Measurements from ENCODE around the gene PRRX2. TPM values are rescaled to one million over a fixed set of nuclear protein-coding genes. Genes with fewer than 3 reads are reported as not detected.

The PRRX2 gene
- polyA plus RNA-seq, 3 donors: 0.92 to 13.4 (median 9.3) TPM

DNA sequence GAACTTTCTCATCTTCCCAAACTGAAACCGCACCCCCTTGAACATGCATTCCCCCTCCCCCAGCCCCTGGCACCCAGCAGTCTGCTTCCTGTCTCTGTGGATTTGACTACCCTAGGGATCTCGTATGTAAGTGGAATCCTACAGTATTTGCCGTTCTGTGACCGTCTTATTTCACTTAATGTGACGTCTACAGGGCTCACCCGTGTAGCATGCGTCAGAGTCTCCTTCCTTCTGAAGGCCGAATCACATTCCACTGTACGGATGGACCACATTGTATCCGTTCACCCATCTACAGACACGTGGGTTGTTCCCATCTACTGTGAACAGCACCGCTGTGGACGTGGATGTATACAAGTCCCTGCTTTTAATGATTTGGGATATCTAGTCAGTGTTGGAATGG is 4.5 kb downstream of the PRRX2 start:
- H3K27ac ChIP-seq (ENCODE audit: low read depth, low read length): no peak overlapping the region
- 79 to 88% (median 87%) methylated on average over 13 of the region's 13 CpGs for WGBS, 3 donors

DNA sequence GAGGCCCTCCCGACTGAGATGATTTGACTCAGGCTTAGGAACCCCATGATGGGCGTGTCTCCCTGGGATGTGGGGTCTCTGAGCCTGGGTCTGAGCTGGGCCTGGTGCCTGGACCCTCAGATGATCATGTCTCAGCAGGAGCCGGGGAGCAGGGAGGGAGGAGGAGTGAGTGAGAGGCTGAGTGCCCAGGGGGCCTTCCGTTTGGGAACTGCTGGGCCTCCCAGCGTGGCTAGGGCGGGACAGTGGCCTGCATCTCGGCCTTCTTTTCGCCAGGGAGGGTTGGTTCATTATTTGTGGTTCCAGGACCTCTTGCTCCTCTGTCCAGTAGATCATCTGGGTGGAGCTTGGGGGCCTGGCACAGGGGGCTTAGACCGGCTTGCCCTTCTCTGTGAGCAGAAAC is 5.6 kb downstream of the PRRX2 start:
- H3K27ac ChIP-seq (ENCODE audit: low read depth, low read length): no peak overlapping the region
- 76 to 85% (median 78%) methylated on average over 9 of the region's 9 CpGs for WGBS, 3 donors

DNA sequence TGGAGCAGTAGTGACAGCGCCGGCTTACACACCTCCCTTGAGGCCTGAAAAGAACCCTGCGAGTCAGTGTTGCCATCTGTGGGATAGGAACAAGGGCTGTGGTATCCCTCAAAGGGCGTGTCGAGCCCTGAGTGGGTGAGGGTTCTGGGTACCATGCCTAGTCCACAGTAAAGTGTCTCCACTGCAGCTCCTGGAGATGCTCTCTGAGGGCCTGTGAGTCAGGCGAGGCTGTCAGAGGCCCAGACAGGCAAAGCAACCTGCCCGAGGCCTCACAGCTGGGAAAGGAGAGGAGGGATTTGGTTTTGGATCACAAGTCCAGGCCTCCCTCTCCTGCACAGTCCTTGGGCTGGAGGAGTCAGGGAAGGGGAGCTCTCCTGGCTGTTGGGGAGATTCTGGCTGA is 6.1 kb downstream of the PRRX2 start:
- H3K27ac ChIP-seq (ENCODE audit: low read depth, low read length): no peak overlapping the region
- 72 to 79% (median 72%) methylated on average over 7 of the region's 7 CpGs for WGBS, 3 donors

DNA sequence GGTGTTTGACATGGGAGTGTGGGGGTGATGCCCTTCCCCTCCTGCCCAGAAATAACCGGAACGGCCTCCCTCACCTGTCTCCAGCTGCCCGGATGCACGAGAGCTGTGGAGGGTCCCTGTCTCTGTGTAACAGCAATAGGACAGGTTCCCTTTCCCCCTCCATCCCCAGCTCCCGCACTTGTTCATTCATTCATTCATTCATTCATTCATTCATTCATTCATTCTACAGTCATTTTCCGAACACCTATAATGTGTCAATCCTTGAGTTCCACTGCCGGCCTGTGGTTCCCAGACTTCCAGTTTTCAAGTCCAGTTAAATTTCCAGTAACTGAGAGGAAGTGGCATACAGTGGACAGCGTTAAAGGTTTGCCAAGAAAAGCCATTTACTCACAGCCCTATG is 7.3 kb downstream of the PRRX2 start:
- no peak overlapping the region for H3K27ac ChIP-seq (ENCODE audit: low read depth, low read length)
- WGBS, 3 donors: 80 to 86% (median 81%) methylated on average over 8 of the region's 8 CpGs

DNA sequence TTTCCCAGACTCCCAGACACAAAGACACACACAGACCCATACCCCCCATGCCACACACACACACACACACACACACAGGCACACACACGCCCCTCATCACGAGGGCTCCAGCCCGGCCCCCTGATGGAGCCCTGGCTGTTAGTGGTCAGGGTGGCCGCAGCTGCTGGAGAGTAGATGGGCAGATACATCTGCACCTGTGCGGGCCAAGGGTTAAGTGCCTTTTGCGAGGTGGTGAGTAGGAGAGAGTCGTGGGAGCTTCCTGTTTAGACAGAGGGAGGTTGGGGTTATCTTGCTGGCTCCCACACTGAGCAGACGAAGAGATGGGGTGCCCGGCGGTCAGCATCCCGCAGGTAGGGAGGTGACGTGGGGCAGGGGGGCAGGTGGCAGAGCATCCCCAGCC is 8.2 kb downstream of the PRRX2 start:
- H3K27ac ChIP-seq (ENCODE audit: low read depth, low read length): no peak overlapping the region
- 54 to 71% (median 66%) methylated on average over 12 of the region's 12 CpGs for WGBS, 3 donors

DNA sequence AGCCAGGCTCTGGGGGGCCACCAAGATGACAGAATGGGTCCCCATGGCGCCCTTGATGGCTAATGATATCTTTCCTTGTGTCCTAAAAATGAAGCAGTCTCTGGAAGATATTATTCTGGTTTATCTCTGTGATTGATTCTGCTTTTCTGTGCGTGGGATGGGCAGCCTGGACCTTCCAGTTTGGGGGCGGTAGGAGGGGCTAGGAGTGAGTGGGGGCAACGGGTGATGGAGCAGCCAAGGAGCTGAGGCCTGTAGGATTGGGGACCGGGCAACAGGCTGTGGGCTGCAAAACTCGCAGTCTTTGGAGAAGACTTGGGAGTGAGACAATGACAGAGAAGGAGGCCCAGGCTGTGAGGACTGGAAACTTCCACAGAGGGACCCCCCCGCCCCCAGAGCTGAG is 8.8 kb downstream of the PRRX2 start:
- no peak overlapping the region for H3K27ac ChIP-seq (ENCODE audit: low read depth, low read length)
- WGBS, 3 donors: 53 to 76% (median 74%) methylated on average over 7 of the region's 7 CpGs

DNA sequence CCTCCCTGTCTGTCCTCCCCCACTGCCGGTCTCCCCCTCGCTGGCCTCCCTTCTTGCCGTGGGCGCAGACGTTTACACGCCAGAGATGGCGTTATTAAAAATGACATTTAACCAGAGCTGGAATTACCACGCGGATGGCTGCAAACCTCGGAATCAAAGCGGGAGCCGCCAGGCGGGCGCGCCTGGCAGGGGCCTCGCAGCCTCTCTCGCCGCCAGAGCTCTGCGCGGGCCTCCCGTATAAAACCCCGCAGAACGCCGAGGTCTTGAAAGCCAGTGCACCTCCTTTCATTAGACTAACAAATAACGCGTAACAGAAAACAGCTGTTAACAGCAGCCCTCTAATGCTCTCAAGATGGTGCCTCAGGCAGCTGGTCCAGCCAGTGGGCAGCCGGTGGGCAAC is 10.2 kb downstream of the PRRX2 start:
- 58 to 67% (median 60%) methylated on average over 27 of the region's 27 CpGs for WGBS, 3 donors
- no peak overlapping the region for H3K27ac ChIP-seq (ENCODE audit: low read depth, low read length)

DNA sequence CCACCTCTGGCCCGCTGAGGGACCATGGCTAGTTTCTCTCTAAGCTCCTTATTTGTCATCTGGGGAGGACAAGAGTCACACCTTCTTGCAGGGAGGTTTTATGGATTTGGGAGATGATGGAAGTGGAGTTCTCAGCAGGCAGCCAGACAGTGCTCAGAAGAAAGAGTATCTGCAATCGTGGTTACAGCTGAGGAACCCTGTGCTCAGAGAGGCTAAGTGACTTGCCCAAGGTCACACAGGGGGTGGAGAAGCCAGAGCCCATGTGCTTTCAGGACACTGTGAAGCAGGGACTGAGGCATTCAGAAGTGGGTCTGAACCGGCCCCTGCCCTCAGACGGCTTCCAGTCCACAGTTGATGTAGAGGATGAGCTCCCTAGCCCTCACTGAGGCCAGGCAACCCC is 10.8 kb downstream of the PRRX2 start:
- H3K27ac ChIP-seq (ENCODE audit: low read depth, low read length): no peak overlapping the region
- 56 to 81% (median 75%) methylated on average over 4 of the region's 4 CpGs for WGBS, 3 donors

DNA sequence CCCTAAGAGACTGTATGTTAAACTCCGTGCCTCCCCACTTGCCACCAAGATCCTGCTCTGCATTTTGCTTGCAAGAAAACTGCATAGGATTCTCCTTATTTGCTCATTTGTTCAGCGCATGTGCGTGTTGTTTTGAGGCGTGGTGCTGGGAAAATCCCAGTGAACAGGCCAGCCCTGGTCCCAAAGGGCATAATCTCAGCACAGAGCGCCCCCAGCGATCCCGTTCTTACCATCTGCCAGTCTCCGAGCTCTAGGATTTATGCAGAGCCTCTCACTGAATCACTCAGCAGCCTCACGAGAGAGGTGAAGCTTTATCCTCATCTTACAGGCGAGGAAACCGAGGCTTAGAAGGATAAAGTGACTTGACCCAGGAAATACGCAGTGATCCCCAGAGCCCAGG is 11.5 kb downstream of the PRRX2 start:
- no peak overlapping the region for H3K27ac ChIP-seq (ENCODE audit: low read depth, low read length)
- WGBS, 3 donors: 57 to 68% (median 61%) methylated on average over 12 of the region's 12 CpGs

DNA sequence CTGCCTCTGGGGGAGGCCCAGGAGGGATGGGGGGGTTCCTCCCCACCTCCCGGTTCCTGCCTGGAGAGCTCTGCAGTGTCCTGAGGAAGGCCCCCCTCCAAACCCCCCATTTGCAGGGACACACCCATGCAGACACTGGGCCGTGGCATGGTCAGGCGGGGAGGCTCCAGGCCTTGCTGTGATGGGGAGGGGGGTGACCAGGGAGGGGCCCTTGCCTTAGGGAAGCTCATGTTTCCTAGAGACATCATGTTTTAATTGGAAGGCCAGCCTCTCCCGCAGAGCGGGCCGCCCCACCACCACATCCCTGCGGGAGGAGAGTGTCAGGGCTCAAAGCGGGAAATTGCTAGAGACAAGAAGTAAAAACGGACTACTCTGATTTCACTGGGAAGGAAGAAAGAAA is 12.0 kb downstream of the PRRX2 start:
- no peak overlapping the region for H3K27ac ChIP-seq (ENCODE audit: low read depth, low read length)
- WGBS, 3 donors: 35 to 48% (median 38%) methylated on average over 9 of the region's 9 CpGs

DNA sequence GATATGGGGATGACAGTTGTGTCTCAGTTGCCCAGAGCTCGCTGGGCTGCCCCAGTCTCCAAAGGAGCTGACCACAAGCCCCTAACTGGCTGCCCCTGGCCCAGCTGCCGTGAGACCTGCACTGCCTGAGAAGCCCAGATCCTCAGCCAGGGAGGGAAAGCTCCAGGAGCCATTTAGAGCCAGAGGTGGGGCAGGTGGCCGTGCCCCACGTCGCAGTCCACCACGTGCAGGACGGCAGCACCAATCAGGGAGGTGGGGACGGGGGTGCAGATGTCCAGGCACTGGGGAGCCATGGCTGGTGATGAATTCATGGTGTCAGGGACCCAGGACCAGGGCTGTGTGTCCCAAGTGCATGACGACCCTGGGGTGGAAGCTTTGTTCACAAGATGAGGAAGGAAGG is 13.4 kb downstream of the PRRX2 start:
- WGBS, 3 donors: 53 to 85% (median 81%) methylated on average over 9 of the region's 9 CpGs

DNA sequence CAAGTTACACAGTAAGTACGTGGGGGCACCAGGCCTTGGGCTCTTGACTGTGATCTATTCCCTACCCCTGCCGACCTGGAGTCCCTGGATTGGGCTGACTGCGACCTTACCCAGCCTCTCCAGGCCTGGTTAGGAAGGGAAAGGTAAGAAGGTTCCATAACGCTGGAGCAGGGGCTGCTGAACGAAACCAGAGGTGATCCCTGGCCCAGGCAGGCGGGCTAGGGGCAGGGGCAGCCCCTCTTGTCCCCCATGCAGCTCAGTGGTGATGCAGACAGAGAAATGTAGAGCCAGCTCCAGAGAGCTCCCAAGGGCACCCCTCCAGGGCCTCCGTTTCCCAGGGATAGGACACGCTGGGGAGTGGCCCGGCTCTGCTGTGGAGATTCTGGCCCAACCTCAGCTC is 14.1 kb downstream of the PRRX2 start:
- 54 to 82% (median 74%) methylated on average over 9 of the region's 9 CpGs for WGBS, 3 donors
- no peak overlapping the region for H3K27ac ChIP-seq (ENCODE audit: low read depth, low read length)

More for the DNA sequence above, 13.4 kb downstream of the PRRX2 start:
- no peak overlapping the region for H3K27ac ChIP-seq (ENCODE audit: low read depth, low read length)

DNA sequence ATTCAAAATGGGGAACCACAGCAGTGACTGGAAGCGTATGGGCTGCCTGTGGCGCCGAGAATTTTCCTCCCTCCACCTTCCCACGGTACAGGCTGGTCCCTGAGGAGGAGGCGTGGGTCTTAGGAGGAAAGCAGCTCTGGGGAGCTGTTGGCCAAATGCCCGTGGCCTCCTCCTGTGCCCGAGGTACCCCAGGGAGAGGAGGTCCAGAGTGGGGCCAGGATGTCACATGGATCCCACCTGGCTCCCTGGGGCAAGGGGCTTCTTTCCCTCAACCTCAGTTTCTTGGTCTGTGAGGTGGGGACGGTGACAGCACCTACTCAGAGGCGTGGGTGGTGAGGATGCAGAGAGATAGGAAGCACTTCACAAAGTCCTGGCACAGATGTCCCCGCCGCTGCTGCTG is 16.5 kb downstream of the PRRX2 start:
- WGBS, 3 donors: 54 to 73% (median 72%) methylated on average over 10 to 11 of the region's 11 CpGs
- no peak overlapping the region for H3K27ac ChIP-seq (ENCODE audit: low read depth, low read length)

DNA sequence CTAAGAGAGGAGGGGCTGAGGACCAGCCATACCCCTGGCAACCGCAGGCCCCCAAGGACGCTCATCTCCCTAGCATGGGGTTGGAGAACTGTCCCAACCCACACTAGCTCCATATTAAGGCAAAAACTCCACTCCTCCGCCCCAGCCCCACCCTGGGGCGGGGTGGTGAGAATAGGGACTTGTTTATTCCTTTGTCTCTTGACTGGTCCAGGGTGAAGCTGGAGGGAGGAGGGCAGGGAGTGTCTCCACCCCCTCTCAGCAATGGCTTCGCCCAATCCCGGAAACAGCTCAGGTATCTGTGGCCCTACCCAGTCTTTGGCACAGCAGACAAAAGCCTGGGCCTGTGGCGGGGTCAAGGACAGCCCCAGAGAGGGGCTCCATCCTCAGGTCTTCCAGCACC is 16.9 kb downstream of the PRRX2 start:
- 75 to 94% (median 87%) methylated on average over 7 of the region's 7 CpGs for WGBS, 3 donors
- H3K27ac ChIP-seq (ENCODE audit: low read depth, low read length): no peak overlapping the region

DNA sequence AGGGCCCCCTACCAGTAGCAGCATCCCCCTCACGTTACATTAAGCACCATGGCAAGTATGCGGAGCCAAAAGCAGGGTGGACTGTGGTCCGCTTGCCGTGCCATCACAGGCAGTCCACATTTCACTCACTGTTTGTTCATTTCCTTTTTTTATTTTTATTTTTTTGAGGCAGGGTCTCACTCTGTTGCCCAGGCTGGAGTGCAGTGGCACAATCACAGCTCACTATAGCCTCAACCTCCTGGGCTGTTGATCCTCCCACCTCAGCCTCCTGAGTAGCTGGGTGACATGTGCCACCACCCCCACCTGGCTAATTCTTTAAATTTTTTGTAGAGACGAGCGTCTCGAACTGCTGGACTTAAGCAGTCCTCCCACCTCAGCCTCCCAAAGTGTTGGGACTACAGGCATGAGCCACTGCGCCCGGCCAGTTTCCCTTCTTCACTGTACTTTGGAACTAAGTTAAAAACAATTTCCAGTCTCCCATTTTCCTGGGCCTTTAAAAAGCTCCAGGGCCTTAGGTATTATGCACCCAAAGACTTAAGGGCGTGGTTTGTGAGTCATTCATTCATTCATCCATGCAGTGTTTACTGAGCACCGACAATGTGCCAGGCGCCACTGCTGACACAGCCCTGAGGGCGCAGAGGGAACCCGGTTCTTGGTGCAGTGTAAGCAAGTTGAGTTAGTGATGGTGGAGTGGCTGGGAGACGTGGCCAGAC is 19.9 kb downstream of the PRRX2 start:
- WGBS, 3 donors: 81 to 89% (median 81%) methylated on average over 15 of the region's 15 CpGs

DNA sequence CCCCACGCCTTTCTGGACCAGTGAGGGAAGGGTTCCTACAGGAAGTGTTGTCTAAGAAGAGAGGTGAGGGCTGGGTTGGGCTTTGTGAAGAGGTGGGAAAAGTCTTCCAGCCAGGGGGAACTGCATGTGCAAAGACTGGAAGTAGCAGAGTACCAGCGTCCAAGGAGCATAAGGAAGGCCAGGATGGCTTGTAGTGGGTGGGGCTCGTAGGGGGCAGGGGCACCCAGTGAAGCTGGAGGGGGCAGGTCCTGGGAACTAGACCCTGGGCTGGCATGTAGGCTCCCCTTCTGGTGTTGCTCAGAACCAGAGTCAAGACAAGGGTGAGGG is 20.4 kb downstream of the PRRX2 start:
- 72 to 83% (median 77%) methylated on average over 3 of the region's 3 CpGs for WGBS, 3 donors
- H3K27ac ChIP-seq (ENCODE audit: low read depth, low read length): no peak overlapping the region

More for the DNA sequence above, 19.9 kb downstream of the PRRX2 start:
- H3K27ac ChIP-seq (ENCODE audit: low read depth, low read length): no peak overlapping the region

DNA sequence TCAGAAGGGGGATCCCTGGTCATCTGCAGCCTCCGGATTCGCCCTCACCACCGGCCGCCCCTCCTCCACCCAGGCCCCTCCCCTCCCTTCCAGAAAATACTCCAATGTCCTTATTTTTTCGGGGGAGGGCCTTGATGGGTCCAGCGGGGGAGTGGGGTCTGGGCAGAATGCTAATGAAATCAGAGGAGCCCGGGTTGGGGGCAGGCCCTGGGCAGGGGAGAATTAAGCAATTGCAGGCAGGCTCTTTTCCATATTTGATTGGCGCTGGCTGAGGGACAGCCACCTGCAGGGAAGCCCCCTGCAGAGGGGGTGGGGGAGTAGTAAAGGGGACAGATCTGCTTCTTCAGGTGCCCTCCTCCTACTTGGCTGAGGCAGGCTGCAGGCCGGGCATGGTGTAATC is 21.3 kb downstream of the PRRX2 start:
- WGBS, 3 donors: 50 to 70% (median 67%) methylated on average over 9 of the region's 9 CpGs

DNA sequence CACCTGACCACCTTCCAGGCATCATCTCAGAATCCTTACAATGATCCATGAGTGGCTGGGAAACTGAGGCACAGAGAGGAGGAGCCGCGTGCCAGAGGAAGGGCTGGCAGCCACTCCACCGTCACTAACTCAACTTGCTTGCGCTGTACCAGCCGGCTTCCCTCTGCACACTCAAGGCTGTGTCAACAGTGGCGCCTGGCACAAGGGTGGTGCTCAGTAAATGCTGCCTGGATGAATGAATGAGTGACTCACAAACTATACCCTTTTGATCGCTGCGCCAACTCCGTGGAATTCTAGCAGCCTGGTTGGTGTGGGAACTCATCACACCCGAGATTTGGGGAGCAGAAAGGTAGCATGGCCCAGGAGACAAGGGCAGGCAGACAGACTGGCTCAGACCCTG is 21.9 kb downstream of the PRRX2 start:
- 77 to 87% (median 86%) methylated on average over 10 of the region's 10 CpGs for WGBS, 3 donors
- no peak overlapping the region for H3K27ac ChIP-seq (ENCODE audit: low read depth, low read length)

More for the DNA sequence above, 21.3 kb downstream of the PRRX2 start:
- no peak overlapping the region for H3K27ac ChIP-seq (ENCODE audit: low read depth, low read length)

DNA sequence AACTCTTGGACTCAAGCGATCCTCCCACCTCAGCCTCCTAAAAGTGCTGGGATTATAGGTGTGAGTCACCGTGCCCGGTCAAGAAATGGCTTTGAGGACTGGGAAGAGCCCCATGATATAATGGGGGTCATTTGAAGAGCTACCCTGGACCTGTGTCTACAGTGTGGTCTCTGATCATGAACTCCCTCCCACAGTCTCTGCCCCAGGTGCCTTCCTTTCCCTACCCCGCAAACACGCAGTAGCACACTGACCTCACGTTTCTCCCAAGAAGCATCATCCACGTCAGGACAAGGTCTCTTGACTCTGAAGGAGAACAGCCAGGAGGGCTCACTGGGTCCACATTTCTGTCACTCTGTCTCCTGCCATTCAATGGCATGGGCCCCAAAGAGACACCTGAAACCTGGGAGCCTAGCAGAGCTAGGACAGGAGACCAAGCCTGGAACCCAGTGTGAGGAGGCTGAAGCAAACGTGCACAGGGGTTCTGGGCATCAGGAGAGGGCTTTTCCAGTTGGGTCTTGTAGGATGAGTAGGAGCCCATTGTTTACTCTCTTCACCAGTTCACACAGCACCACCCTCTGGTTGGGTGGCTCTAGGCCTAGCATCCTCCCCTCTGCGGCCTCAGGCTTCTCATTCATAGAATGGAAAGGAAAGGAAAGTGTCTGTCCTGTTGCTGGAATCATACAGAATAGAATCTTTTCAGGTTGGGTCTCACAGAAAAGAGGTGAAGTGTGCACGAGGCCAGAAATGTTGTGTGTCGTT is 23.0 kb downstream of the PRRX2 start:
- WGBS, 3 donors: 78 to 90% (median 88%) methylated on average over 11 of the region's 11 CpGs

DNA sequence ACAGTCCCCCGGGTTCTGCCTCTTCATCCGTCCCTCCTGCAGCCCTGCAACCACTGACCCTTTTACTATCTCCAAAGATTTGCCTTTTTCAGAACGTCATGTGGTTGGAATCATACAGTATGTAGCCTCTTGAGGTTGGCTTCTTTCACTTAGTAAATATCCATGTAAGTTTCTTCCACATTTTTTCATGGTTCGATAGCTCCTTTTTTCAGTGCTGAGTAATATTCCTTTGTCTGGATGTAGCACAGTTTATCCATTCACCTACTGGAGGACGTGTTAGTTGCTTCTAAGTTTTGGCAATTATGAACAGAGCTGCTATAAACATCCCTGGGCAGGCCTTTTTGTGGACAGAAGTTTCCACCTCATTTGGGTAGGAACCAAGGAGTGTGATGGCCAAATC is 27.1 kb downstream of the PRRX2 start:
- 69 to 90% (median 90%) methylated on average over 5 of the region's 5 CpGs for WGBS, 3 donors
- H3K27ac ChIP-seq (ENCODE audit: low read depth, low read length): no peak overlapping the region

More for the DNA sequence above, 23.0 kb downstream of the PRRX2 start:
- no peak overlapping the region for H3K27ac ChIP-seq (ENCODE audit: low read depth, low read length)
